ENCODE data around the gene PACS1.

The PACS1 gene

DNA sequence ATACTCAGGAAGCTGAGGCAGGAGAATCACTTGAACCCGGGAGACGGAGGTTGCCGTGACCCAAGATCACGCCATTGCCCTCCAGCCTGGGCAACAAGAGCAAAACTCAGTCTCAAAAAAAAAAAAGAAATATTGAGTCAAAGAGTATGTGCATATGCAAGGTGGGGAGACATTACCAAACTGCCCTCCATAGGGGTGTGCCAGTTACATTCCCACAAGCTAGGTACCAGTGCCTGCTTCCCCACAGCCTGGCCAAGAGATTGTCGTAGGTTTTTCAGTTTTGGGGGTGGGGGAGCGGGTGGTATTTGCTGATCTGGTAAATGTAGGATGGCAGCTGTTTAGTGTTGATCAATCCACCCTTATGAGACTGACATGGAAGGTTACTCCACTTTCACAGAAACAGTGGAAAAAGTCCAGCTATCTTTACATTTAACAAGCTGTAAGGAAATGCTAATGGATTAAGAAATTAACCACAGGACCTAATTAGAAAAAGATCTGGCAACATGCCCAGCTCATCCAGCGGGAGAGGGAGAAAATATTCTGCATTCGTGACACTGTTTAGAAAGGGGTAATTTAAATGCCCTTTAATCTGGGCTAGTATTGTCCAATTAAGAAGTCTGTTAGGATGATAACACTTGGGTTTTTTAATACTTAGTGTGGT is 89.4 kb downstream of the PACS1 start:
- in situ Hi-C loops (cut with MboI; ENCODE audit: low sequenced_read_pairs): no loop called here
- no peak overlapping the region for H3K4me3 ChIP-seq
- peaks cover 5% of the 10 kb centered on the region for H3K4me1 ChIP-seq
- DNase-seq (ENCODE audit: low spot score in 2 of 2): peak in 1 of 2 experiments; percentile 38
- no peaks in the 10 kb centered on the region for H3K9me3 ChIP-seq
- no peaks in the 10 kb centered on the region for H3K27me3 ChIP-seq (ENCODE audit: low read depth)
- H3K36me3 ChIP-seq (replicated peaks): no peaks in the 10 kb centered on the region

DNA sequence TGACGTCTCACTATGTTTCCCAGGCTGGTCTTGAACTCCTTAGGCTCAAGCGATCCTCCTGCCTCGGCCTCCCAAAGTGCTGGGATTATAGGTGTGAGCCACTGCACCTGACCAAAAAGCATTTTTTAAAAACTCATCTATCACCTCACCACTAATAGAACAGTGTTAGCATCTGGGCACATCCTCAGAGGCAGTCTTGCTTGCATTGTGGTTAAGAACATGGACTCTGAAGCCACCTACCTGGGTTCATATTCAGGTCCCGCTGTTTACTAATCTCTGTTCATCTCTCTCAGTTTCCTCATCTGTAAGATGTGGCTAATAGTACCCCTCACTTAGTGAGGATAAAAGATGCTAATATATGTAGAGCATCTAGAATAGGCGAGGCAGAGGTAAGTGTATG is 90.6 kb downstream of the PACS1 start:
- no peaks in the 10 kb centered on the region for H3K36me3 ChIP-seq (replicated peaks)
- no peak for DNase-seq (ENCODE audit: low spot score in 2 of 2)
- H3K27me3 ChIP-seq (ENCODE audit: low read depth): no peaks in the 10 kb centered on the region
- no peaks in the 10 kb centered on the region for H3K9me3 ChIP-seq
- no peak overlapping the region for H3K4me3 ChIP-seq
- in situ Hi-C loops (cut with MboI; ENCODE audit: low sequenced_read_pairs): no loop called here
- peaks cover 5% of the 10 kb centered on the region for H3K4me1 ChIP-seq

- no peak overlapping the region for H3K4me3 ChIP-seq
Measured at GRCh38 chr11:66168289-66168688, 98.2 kb downstream of the PACS1 start.

DNA sequence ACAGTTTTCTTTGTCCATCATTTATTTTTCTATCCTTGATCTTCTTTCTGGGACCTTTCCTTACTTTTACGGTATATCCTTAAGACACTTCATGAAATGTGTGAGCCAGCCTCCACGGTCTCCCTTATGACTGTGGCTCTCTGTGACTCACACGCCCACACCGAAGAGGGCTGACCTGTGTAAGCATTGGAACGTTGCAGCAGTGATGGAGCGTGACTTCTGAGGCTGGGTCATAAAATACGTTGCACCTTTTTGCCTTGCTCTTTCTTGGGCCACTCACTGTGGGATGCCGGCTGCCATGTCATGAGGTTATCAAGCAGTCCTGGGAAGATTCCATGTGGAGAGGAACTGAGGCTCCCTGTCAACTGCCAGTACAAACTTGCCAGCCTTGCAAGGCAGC is 102.1 kb downstream of the PACS1 start:
- no peak for DNase-seq (ENCODE audit: low spot score in 2 of 2)
- no peak overlapping the region for H3K4me3 ChIP-seq
- in situ Hi-C loops (cut with MboI; ENCODE audit: low sequenced_read_pairs): no loop called here
- no peaks in the 10 kb centered on the region for H3K27me3 ChIP-seq (ENCODE audit: low read depth)
- no peaks in the 10 kb centered on the region for H3K4me1 ChIP-seq
- no peaks in the 10 kb centered on the region; the same call in 1 of the 2 replicates for H3K36me3 ChIP-seq (replicated peaks)
- H3K9me3 ChIP-seq: no peaks in the 10 kb centered on the region

More at GRCh38 chr11:66168289-66168688, 98.2 kb downstream of the PACS1 start:
- Histone ChIP-seq H3K9me3 (no peaks in the 10 kb centered on the region), H3K36me3 (replicated peaks) (no peaks in the 10 kb centered on the region), H3K4me1 (no peaks in the 10 kb centered on the region), H3K27me3 (ENCODE audit: low read depth) (no peaks in the 10 kb centered on the region)
- DNase-seq (ENCODE audit: low spot score in 2 of 2): no peak
- in situ Hi-C loops (cut with MboI; ENCODE audit: low sequenced_read_pairs): no loop called here

DNA sequence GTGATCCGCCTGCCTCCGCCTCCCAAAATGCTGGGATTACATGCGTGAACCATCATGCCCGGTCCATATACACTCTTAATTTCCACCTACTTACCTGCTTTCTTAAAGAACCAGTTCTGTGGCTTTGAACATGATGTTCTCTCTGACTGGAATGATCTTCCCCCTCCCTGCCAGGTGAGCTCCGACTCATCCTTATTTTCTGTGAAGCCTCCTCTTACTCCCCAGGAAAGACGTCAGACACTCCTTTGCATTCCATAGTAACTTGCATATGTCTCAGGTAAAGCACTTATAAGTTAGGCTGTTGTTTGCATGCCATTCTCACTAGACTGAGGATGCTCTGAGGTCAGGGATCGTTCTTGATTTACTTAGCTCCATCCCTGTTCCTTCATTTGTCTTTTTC is 106.6 kb downstream of the PACS1 start:
- Histone ChIP-seq H3K36me3 (replicated peaks) (no peaks in the 10 kb centered on the region; the same call in 1 of the 2 replicates), H3K4me1 (peaks cover 3% of the 10 kb centered on the region; the same call in 1 of the 2 replicates), H3K4me3 (no peak overlapping the region), H3K27me3 (ENCODE audit: low read depth) (no peaks in the 10 kb centered on the region), H3K9me3 (no peaks in the 10 kb centered on the region)
- no peak for DNase-seq (ENCODE audit: low spot score in 2 of 2)
- in situ Hi-C loops (cut with MboI; ENCODE audit: low sequenced_read_pairs): no loop called here

DNA sequence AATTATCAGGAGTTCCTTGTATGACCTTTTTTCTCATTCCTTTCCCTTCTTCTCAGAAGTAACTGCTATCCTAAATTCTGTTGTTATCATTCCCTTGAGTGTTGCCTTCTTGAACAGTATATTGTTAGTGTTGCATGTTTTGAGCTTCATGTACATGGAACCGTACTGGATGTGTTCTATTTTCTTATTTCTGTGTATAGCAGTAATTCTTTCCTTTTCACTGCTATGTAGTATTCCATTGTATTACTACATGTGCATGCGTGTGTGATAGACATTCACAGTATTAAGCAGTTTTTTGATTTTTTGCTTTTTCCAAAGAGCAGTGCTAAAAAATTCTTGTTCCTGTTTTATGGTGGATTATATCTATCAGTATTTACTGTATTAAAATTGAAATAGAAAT is 108.1 kb downstream of the PACS1 start:
- no peak overlapping the region for H3K4me3 ChIP-seq
- no peaks in the 10 kb centered on the region; the same call in 1 of the 2 replicates for H3K36me3 ChIP-seq (replicated peaks)
- H3K27me3 ChIP-seq (ENCODE audit: low read depth): no peaks in the 10 kb centered on the region
- peaks cover 3% of the 10 kb centered on the region; the same call in 1 of the 2 replicates for H3K4me1 ChIP-seq
- DNase-seq (ENCODE audit: low spot score in 2 of 2): no peak
- in situ Hi-C loops (cut with MboI; ENCODE audit: low sequenced_read_pairs): no loop called here
- no peaks in the 10 kb centered on the region for H3K9me3 ChIP-seq

- in situ Hi-C loops (cut with MboI; ENCODE audit: low sequenced_read_pairs): no loop called here
- Histone ChIP-seq H3K4me1 (peaks cover 3% of the 10 kb centered on the region; the same call in 1 of the 2 replicates), H3K9me3 (no peaks in the 10 kb centered on the region), H3K4me3 (no peak overlapping the region), H3K36me3 (replicated peaks) (no peaks in the 10 kb centered on the region; the same call in 1 of the 2 replicates), H3K27me3 (ENCODE audit: low read depth) (no peaks in the 10 kb centered on the region)
- no peak for DNase-seq (ENCODE audit: low spot score in 2 of 2)
Measured at GRCh38 chr11:66178871-66179270, 108.8 kb downstream of the PACS1 start.

DNA sequence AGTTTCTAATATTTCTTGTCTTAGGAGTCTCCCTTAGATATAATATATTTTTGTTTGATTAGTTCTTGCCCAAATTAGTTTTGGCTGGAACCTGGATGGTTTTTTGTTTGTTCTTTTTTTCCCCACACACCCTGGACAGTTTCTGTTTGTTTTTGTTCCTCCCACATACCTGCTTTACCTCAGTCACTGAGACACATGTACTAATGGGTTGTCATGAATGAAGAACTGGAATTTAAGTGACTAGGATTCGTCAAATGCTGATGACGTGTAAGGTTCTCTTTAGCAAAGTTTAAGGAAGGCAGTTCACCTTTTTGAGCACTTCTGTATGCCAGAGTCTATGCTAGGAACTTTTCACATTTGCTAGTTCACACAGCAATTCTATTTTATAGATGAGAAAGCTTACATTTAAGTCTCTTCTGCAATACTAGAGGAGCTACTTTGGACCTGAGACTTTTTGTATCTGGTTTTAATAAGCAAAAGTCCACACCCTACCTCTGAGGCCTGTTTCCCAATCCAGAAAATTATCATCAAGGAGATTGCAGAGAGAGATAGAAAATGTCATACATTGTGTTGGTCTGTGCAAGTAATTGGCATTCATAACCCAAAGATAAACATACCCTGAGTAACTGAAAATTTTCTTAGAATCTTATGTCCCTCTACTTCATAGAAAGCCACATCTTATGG is 111.7 kb downstream of the PACS1 start:
- in situ Hi-C loops (cut with MboI; ENCODE audit: low sequenced_read_pairs): no loop called here
- H3K9me3 ChIP-seq: no peaks in the 10 kb centered on the region

DNA sequence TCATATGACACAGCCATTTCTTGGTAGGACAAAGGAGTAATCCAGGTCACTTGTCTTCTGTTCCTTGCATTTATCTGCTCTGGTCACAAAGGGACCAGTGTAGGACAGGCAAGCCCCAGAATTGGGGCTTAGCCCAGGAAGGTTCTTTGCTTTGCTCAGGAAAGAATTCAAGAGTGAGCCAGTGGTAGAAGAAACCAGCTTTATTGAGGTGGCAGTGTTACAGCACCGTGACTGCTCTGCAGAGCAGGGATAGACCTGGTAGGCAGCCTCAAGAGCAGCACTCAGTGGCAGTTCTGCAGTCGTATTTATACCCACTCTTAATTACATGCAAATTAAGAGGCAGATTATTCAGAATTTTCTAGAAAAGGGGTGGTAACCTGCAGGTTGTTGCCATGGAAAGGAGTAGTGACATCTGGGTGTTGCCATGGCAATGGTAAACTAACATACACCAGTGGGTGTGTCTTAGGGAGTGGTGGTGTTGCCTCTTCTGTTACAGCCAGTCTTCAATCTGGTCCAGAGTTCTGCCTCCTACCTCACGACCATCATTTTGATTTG is 113.5 kb downstream of the PACS1 start:
- Histone ChIP-seq H3K27me3 (ENCODE audit: low read depth) (no peaks in the 10 kb centered on the region), H3K4me1 (peaks cover 3% of the 10 kb centered on the region; the same call in 1 of the 2 replicates), H3K9me3 (no peaks in the 10 kb centered on the region), H3K4me3 (no peak overlapping the region), H3K36me3 (replicated peaks) (no peaks in the 10 kb centered on the region)
- DNase-seq (ENCODE audit: low spot score in 2 of 2): no peak
- in situ Hi-C loops (cut with MboI; ENCODE audit: low sequenced_read_pairs): no loop called here

More for the DNA sequence above, 111.7 kb downstream of the PACS1 start:
- peaks cover 3% of the 10 kb centered on the region; the same call in 1 of the 2 replicates for H3K4me1 ChIP-seq
- no peak overlapping the region for H3K4me3 ChIP-seq
- no peak for DNase-seq (ENCODE audit: low spot score in 2 of 2)
- H3K36me3 ChIP-seq (replicated peaks): no peaks in the 10 kb centered on the region
- no peaks in the 10 kb centered on the region for H3K27me3 ChIP-seq (ENCODE audit: low read depth)

- H3K27me3 ChIP-seq (ENCODE audit: low read depth): no peaks in the 10 kb centered on the region
- DNase-seq (ENCODE audit: low spot score in 2 of 2): no peak
- in situ Hi-C loops (cut with MboI; ENCODE audit: low sequenced_read_pairs): no loop called here
Measured at GRCh38 chr11:66184728-66185127, 114.7 kb downstream of the PACS1 start.

DNA sequence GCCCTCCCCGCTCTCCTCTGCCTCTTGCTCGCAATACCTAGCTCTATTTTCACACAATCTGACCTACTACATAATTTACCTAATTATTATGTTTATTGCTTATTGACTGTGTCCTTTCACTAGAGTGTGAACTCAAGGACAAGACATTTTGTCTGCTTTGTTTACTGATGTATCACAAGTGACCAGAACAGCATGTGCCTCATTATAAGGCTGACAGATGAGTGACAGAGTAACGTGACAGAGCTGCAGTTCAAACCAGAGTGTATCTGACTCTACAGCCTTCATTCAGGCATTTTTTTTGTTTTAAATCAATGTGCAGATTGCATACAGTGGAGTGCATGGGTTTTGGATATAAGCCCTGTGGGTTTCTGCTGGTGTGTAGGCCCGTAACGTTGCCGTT is 116.4 kb downstream of the PACS1 start:
- Histone ChIP-seq H3K4me1 (no peaks in the 10 kb centered on the region), H3K4me3 (no peak overlapping the region), H3K27me3 (ENCODE audit: low read depth) (no peaks in the 10 kb centered on the region), H3K9me3 (no peaks in the 10 kb centered on the region), H3K36me3 (replicated peaks) (no peaks in the 10 kb centered on the region)
- DNase-seq (ENCODE audit: low spot score in 2 of 2): no peak
- in situ Hi-C loops (cut with MboI; ENCODE audit: low sequenced_read_pairs): no loop called here

More at GRCh38 chr11:66184728-66185127, 114.7 kb downstream of the PACS1 start:
- Histone ChIP-seq H3K9me3 (no peaks in the 10 kb centered on the region), H3K4me3 (no peak overlapping the region), H3K36me3 (replicated peaks) (no peaks in the 10 kb centered on the region), H3K4me1 (no peaks in the 10 kb centered on the region)

- Histone ChIP-seq H3K4me3 (no peak overlapping the region), H3K27me3 (ENCODE audit: low read depth) (no peaks in the 10 kb centered on the region), H3K36me3 (replicated peaks) (no peaks in the 10 kb centered on the region), H3K4me1 (no peaks in the 10 kb centered on the region), H3K9me3 (no peaks in the 10 kb centered on the region)
- no peak for DNase-seq (ENCODE audit: low spot score in 2 of 2)
- in situ Hi-C loops (cut with MboI; ENCODE audit: low sequenced_read_pairs): no loop called here
Measured at GRCh38 chr11:66187453-66187852, 117.4 kb downstream of the PACS1 start.

DNA sequence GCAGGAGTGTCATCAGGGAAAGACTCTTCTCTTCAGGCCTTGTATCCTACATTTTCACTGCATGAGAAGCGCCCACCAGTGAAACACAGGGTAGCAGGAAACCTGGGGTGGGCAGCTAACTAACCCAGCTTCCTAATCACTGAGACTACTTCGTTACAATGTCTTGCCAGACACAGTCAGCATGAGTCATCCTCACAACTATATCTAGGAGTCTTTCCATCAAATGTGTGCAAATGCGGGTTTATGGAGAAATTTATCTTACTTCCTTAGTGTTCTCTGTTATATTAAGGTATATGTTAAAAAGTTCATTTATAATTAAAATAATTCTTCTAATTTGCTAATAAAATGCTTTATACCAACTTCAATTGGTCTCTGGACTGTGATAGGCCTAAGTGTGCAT is 118.5 kb downstream of the PACS1 start:
- no peaks in the 10 kb centered on the region for H3K27me3 ChIP-seq (ENCODE audit: low read depth)
- H3K36me3 ChIP-seq (replicated peaks): no peaks in the 10 kb centered on the region
- DNase-seq (ENCODE audit: low spot score in 2 of 2): no peak
- no peak overlapping the region for H3K4me3 ChIP-seq
- no peaks in the 10 kb centered on the region for H3K4me1 ChIP-seq
- in situ Hi-C loops (cut with MboI; ENCODE audit: low sequenced_read_pairs): no loop called here
- H3K9me3 ChIP-seq: no peaks in the 10 kb centered on the region

All from HAP-1 (cell line).